ENCODE results near the gene TIMM29.
A peak's percentile ranks its signal among the peaks of the same experiment; 100 is the strongest.
"Not testable (repeated sequence)": the region's sequence is repeated elsewhere in the genome, so short reads cannot be mapped to it uniquely, and the experiment has no call there.

Gene TIMM29

GRCh38 chr19:10946958-10947657, 18.5 kb downstream of the TIMM29 start:
- peak; percentile 64 for DNase-seq

- no peak for DNase-seq
Measured at GRCh38 chr19:10952809-10953208, 24.2 kb downstream of the TIMM29 start.

- DNase-seq = not testable (repeated sequence)
Measured at GRCh38 chr19:10959277-10959968, 30.8 kb downstream of the TIMM29 start.

- peak; percentile 96 for DNase-seq
Measured at GRCh38 chr19:10960314-10961072, 31.9 kb downstream of the TIMM29 start, which contains the start of gene SMARCA4. SMARCA4 (plus strand) TSS chr19:10961030; CDS start chr19:10984152, 23,122 bp downstream.

GRCh38 chr19:10961073-10961860, 32.7 kb downstream of the TIMM29 start:
- DNase-seq = peak; percentile 46

- DNase-seq = no peak
Measured at GRCh38 chr19:10962863-10963262, 34.3 kb downstream of the TIMM29 start.

GRCh38 chr19:10963865-10964264, 35.3 kb downstream of the TIMM29 start:
- no peak for DNase-seq

- DNase-seq = no peak
Measured at GRCh38 chr19:10964903-10965302, 36.3 kb downstream of the TIMM29 start.

- no peak for DNase-seq
Measured at GRCh38 chr19:10965398-10965797, 36.8 kb downstream of the TIMM29 start.

GRCh38 chr19:10966809-10967208, 38.2 kb downstream of the TIMM29 start:
- no peak for DNase-seq

GRCh38 chr19:10968527-10969135, 40.0 kb downstream of the TIMM29 start:
- DNase-seq = no peak

GRCh38 chr19:10971107-10971726, 42.6 kb downstream of the TIMM29 start:
- no peak for DNase-seq

GRCh38 chr19:10975374-10976130, 46.9 kb downstream of the TIMM29 start:
- peak; percentile 34 for DNase-seq

- no peak for DNase-seq
Measured at GRCh38 chr19:10976131-10976892, 47.7 kb downstream of the TIMM29 start.

- no peak for DNase-seq
Measured at GRCh38 chr19:10977742-10978092, 49.1 kb downstream of the TIMM29 start.

All from EL (cell line).